Measurements from ENCODE around the gene KCNIP4. TPM values are rescaled to one million over a fixed set of nuclear protein-coding genes. Genes with fewer than 3 reads are reported as not detected.

KCNIP4 gene
- total and polyA plus RNA-seq, 12 donors = 0.15 TPM; not detected in 11

DNA sequence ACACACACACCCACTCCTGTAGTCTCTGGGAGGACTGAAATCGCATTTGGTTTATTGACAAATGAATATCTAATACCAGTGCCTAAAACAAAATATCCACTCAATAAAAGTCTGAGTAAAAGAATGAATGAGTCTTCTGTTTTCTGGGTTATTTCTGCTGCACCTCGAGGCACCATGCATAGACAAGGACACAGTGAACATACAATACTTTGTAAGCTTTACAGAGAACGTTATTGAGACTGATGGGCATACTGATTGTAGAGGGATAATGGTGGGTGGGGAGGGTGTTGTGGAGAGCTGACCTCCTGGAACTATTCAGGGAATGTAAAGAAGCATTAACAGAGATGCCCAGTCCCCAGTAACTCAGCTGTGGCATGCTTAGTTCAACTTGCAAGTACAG lies 14.1 kb upstream of the KCNIP4 start:
- Histone ChIP-seq H3K4me1 (no peaks in the 10 kb centered on the region), H3K4me3 (no peak overlapping the region), H3K9me3 (peaks cover 0 to 3% (median 0%) of the 10 kb centered on the region in 11 donors), H3K27me3 (no peaks in the 10 kb centered on the region), H3K27ac (no peak overlapping the region), H3K36me3 (no peaks in the 10 kb centered on the region)
- ATAC-seq (no peak), DNase-seq (no peak)
- TF ChIP-seq, protein P1, sequence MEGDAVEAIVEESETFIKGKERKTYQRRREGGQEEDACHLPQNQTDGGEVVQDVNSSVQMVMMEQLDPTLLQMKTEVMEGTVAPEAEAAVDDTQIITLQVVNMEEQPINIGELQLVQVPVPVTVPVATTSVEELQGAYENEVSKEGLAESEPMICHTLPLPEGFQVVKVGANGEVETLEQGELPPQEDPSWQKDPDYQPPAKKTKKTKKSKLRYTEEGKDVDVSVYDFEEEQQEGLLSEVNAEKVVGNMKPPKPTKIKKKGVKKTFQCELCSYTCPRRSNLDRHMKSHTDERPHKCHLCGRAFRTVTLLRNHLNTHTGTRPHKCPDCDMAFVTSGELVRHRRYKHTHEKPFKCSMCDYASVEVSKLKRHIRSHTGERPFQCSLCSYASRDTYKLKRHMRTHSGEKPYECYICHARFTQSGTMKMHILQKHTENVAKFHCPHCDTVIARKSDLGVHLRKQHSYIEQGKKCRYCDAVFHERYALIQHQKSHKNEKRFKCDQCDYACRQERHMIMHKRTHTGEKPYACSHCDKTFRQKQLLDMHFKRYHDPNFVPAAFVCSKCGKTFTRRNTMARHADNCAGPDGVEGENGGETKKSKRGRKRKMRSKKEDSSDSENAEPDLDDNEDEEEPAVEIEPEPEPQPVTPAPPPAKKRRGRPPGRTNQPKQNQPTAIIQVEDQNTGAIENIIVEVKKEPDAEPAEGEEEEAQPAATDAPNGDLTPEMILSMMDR (IDR thresholded peaks at IDR 0.05) = no peak
- intact Hi-C loops (cut with DNase I) = no loop called here
- 47 to 54% methylated on average over 3 of the region's 3 CpGs for WGBS, 2 donors

DNA sequence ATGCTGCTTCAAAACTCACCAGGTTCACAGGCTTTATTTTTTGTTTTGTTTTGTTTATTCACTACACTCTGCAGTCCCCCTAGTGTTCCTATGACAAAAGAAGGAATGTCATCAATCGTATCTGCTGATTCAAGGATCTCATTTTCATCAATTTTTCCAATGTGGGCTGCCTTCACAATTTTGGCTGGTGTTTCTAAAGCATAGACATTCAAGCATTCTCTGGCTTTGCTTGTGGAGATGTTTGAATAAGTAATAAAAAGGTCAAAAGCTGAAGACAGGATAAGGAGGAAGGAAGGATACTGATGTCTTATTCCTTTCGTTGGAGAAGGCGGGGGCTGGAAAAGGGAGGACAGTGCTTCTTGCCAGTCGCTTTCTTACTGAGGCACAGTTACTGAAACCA lies 12.2 kb upstream of the KCNIP4 start:
- TF ChIP-seq, protein P1 (IDR thresholded peaks at IDR 0.05) = no peak
- WGBS, 2 donors = 63 to 79% methylated on average over 4 of the region's 4 CpGs

DNA sequence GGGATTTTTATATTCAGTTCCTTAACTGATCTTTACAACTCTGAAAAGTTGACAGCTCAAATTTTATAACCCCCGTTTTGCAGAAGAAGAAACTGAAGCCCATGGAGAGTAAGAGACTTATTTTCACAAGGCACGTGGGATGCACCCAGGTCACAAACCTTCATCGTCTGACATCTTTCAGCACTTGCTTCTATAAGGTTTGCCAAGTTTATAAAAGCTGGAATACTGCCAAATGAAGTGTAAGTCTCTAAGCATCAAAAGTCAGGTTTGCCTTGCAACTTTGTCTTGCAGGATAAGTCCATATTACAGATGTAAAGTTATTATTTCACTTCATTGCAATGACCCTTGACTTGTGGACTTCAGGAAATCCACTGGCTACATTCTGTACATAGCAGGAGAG lies 6.3 kb upstream of the KCNIP4 start:
- intact Hi-C loops (cut with DNase I) = no loop called here

More for the DNA sequence above, 12.2 kb upstream of the KCNIP4 start:
- intact Hi-C loops (cut with DNase I) = no loop called here
- Histone ChIP-seq H3K4me1 (no peaks in the 10 kb centered on the region), H3K27me3 (no peaks in the 10 kb centered on the region), H3K4me3 (no peak overlapping the region), H3K27ac (no peak overlapping the region), H3K36me3 (no peaks in the 10 kb centered on the region), H3K9me3 (peaks cover 0 to 3% (median 0%) of the 10 kb centered on the region in 11 donors)
- no peak for ATAC-seq
- DNase-seq = no peak

DNA sequence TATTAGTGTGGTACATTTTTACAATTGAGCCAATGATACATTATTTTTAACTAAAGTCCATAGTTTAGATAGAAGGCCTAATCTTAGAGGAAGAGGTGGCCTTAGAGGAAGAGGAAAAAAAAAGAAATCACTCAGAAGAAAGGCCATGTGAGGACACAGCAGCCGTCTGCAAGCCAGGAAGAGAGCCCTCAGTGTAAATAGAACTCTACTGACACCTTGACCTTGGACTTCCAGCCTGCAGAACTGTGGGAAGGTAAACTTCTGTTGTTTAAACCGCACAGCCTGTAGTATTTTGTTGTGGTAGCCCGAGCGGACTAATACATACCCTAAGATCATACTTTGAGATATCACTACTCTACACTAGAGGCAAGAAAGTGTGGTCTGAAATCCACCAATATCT lies 5.1 kb upstream of the KCNIP4 start:
- DNase-seq = no peak
- Histone ChIP-seq H3K27ac (no peak overlapping the region), H3K36me3 (no peaks in the 10 kb centered on the region), H3K4me1 (no peaks in the 10 kb centered on the region), H3K4me3 (no peak overlapping the region), H3K9me3 (peaks cover 0 to 3% (median 0%) of the 10 kb centered on the region in 11 donors), H3K27me3 (peaks cover 0 to 16% (median 12%) of the 10 kb centered on the region in 7 donors)
- 52 to 53% methylated on average over 4 of the region's 4 CpGs for WGBS, 2 donors
- intact Hi-C loops (cut with DNase I) = no loop called here
- ATAC-seq = no peak
- TF ChIP-seq, protein P1 (IDR thresholded peaks at IDR 0.05) = no peak

More for the DNA sequence above, 6.3 kb upstream of the KCNIP4 start:
- H3K9me3 ChIP-seq = peaks cover 0 to 3% (median 0%) of the 10 kb centered on the region in 11 donors
- peaks cover 0 to 4% (median under 1%) of the 10 kb centered on the region in 7 donors for H3K27me3 ChIP-seq
- 18 to 23% methylated on average over 3 of the region's 3 CpGs for WGBS, 2 donors
- H3K27ac ChIP-seq = no peak overlapping the region
- DNase-seq = no peak
- H3K4me3 ChIP-seq = no peak overlapping the region
- ATAC-seq = no peak
- no peaks in the 10 kb centered on the region for H3K36me3 ChIP-seq
- H3K4me1 ChIP-seq = no peaks in the 10 kb centered on the region
- TF ChIP-seq, protein P1 (IDR thresholded peaks at IDR 0.05) = no peak

Data from heart right ventricle (tissue), 16 donors.